Fibroblast of skin of abdomen (primary cell): Measurements from ENCODE around the gene CBX5.
"Not testable (repeated sequence)": the region's sequence is repeated elsewhere in the genome, so short reads cannot be mapped to it uniquely, and the experiment has no call there.

Source experiments
- DNase-seq: peaks from one replicate; pipeline ENCODE4 v3.0.0-alpha.2; 2013

Gene CBX5

GRCh38 chr12:54197010-54197409 is 82.9 kb downstream of the CBX5 start:
- DNase-seq: no peak

GRCh38 chr12:54196396-54196795 is 83.5 kb downstream of the CBX5 start:
- DNase-seq: no peak

- peak; percentile 84 for DNase-seq
Observed at GRCh38 chr12:54195737-54196347, 84.1 kb downstream of the CBX5 start.

GRCh38 chr12:54195080-54195736 is 84.7 kb downstream of the CBX5 start:
- no peak for DNase-seq

DNA sequence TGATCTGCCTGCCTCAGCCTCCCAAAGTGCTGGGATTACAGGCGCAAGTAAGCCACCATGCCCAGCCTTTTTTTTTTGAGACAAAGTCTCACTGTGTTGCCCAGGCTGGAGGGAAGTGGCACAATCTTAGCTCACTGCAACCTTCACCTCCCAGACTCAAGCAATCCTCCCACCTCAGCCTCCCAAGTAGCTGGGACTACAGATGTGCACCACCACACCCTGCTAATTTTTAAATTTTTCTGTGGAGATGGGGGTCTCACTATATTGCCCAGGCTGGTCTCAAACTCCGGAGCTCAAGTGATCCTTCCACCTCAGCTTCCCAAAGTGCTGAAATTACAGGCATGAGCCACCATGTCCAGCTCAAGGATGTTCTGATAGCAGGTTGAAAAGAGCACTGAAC is 85.3 kb downstream of the CBX5 start:
- not testable (repeated sequence) for DNase-seq

GRCh38 chr12:54193434-54193833 is 86.5 kb downstream of the CBX5 start:
- no peak for DNase-seq

- peak; percentile 87 for DNase-seq
Observed at GRCh38 chr12:54191550-54192022, 88.3 kb downstream of the CBX5 start.

DNA sequence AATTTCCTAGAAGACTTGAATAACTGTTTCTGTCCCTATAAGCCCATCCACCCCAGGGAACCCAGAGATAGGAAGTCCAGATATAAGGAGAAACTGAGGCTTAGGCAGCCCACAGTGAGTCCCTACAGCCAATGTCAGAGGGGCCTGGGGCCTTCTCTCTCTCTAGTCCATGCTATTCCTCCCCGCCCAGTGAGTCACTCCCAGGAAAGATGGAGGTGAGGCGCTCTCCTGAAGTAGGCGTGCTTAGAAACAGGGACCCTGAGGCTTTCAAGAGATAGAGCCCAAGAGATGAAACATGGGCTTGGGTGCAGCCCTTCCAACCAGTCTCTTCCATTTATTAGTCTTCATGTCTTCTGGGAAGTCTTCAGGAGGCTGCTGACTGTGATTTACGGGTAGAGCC is 88.8 kb downstream of the CBX5 start:
- no peak for DNase-seq

DNA sequence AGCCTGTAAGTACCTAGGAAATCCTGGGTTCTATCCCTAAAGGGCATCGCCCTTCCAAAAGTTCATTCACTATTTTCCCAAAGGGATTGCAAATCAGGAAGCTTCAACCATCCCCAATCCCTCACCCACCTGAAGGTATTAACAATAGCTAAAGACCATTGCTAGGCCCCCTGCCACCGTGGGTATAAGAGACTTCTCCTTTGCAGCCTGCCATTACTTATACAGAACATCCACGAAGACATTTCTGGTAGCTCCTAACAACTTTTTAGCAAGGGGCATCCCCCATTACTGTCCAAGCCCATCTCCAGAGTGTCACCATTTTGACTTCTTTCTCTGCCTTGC is 90.8 kb downstream of the CBX5 start:
- DNase-seq: no peak

- no peak for DNase-seq
Observed at GRCh38 chr12:54187075-54187474, 92.8 kb downstream of the CBX5 start.

DNA sequence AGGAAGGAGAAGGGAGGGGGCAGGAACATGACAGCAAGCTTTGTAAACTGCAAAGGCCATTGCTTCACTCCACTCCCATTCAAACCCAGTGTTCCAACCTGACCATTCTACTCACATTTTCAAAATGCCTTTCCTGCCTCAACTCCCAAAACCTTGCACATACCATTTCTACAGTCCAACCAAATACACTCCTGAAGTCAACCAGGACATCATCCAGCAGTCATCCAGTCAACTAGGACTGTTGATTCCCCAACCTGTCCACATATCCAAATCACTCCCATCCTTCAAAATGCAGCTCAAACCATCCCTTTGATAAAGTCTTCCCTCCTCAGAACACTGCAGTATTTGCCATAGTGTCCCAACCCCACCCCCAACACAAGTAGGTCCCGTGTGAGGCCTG is 94.0 kb downstream of the CBX5 start:
- no peak for DNase-seq

DNA sequence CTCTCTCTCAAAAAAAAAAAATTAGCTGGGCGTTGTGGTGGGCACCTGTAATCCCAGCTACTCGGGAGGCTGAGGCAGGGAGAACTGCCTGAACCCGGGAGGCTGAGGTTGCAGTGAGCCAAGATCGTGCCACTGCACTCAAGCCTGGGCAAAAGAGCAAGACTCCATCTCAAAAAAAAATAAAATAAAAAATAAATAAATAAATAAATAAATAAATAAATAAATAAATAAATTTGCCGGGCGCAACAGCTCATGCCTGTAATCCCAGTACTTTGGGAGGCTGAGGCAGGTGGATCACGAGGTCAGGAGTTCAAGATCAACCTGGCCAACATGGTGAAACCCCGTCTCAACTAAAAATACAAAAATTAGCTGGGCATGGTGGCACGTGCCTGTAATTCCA is 94.6 kb downstream of the CBX5 start:
- DNase-seq: not testable (repeated sequence)

DNA sequence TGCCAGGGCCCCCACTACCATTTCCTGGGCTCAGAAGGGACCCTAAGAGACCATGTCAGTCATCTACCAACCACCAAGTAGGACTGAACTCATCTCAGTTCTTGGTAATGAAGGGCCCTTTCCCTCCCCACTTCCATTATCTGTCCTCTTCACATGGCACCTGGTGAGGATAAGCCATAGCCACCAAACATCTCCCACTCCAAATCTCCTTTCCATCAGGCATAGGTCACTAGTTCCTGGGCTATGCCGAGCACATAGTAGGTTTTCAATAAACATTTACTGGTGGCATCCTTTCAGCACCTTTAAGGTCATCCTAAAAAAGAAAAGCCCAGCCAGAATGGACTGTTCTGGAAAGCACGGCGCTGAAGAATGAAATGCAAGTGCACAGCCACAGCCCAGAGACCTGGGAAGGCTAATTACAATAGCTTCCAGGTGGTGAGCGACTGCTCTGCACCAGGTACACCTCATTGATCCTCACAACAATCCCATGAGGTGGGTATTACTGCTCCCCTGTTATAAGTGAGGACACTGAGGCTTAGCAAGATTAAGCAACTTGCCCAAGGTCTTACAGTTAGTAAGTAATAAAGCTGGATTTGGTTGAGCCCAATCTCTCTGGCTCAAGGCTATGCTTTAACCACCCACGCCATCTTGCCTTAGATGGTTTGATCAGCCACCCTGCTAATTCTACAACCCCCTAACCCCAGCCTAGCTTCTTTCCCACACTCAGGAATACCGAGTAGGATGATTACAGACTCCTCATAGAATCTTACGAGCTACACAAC is 95.7 kb downstream of the CBX5 start:
- no peak for DNase-seq

DNA sequence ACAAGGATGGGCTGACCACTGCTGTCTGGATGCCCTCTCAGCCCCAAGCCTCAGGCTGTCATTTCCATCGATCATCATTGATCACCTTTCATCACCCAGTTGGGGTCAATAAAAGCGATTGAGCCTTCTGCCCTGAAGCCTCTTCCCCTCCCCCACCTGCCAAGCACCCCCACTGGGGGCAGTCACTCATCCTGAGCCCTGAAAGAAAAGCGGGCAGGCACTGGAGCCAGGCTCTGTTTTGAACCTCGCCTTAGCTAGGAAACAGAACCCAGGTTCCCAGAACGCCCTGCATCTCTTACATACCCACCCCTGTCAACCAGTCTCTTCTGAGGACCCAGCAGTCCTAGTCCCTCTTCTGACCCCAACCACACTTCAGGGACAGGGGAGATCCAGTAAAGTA is 96.9 kb downstream of the CBX5 start:
- DNase-seq: no peak

DNA sequence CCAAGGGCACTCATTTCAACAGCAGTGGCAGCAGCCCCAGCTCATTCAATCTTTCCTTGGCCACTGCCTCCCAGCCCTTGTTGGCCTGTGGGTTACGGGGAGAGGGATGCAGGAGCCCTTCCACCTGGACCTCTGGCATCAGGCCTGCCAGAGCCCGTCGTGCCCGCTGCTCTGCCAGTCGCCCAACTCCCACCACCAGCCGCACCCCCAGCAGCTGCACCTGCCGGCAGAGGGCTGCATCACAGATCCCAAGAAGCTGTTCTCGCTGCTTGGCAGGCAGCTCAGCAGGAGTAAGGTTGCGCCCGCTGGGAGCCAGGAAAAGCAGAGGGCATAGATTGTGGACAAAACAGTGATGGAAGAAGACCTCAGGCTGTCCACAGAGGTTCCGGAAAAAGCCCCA is 97.8 kb downstream of the CBX5 start:
- no peak for DNase-seq
